SKM-1 treated with dmso at 0.1 percent for 144 hours (cell line): ENCODE data around the gene NUMB.

Source experiments
- DNase-seq: peaks from one replicate; lab custom pipeline; 2025; ENCODE audit not compliant: unreplicated experiment; lab: John Stamatoyannopoulos, UW

Gene NUMB

GRCh38 chr14:73262427-73263183, 195.7 kb downstream of the NUMB start:
- DNase-seq, result no peak

GRCh38 chr14:73261520-73262426, 196.6 kb downstream of the NUMB start:
- DNase-seq, result no peak

- no peak for DNase-seq
These were observed 197.3 kb downstream of the NUMB start for GRCh38 chr14:73261075-73261474.

GRCh38 chr14:73260574-73260973, 197.8 kb downstream of the NUMB start:
- DNase-seq, result no peak

GRCh38 chr14:73259837-73260236, 198.5 kb downstream of the NUMB start:
- DNase-seq, result no peak

- no peak for DNase-seq
These were observed 199.3 kb downstream of the NUMB start for GRCh38 chr14:73258845-73259611.

- no peak for DNase-seq
These were observed 200.3 kb downstream of the NUMB start for GRCh38 chr14:73258076-73258475.

- no peak for DNase-seq
These were observed 202.6 kb downstream of the NUMB start for GRCh38 chr14:73255693-73256225.

- DNase-seq, result no peak
These were observed 203.3 kb downstream of the NUMB start for GRCh38 chr14:73255005-73255400.

- no peak for DNase-seq
These were observed 203.9 kb downstream of the NUMB start for GRCh38 chr14:73254247-73255004.

GRCh38 chr14:73253721-73254120, 204.6 kb downstream of the NUMB start:
- no peak for DNase-seq

GRCh38 chr14:73253323-73253610, 205.1 kb downstream of the NUMB start:
- no peak for DNase-seq

- no peak for DNase-seq
These were observed 205.6 kb downstream of the NUMB start for GRCh38 chr14:73252491-73253322.

- no peak for DNase-seq
These were observed 206.7 kb downstream of the NUMB start for GRCh38 chr14:73251516-73252215.

- DNase-seq, result no peak
These were observed 207.4 kb downstream of the NUMB start for GRCh38 chr14:73250781-73251500.

GRCh38 chr14:73250317-73250713, 208.0 kb downstream of the NUMB start:
- DNase-seq, result no peak

GRCh38 chr14:73249564-73250316, 208.6 kb downstream of the NUMB start:
- DNase-seq, result no peak

GRCh38 chr14:73249108-73249507, 209.2 kb downstream of the NUMB start:
- no peak for DNase-seq
